ENCODE data around the gene SYNE1.
A peak's percentile ranks its signal among the peaks of the same experiment; 100 is the strongest.

SYNE1 gene

GRCh38 chr6:152236370-152237097 lies 400.6 kb downstream of the SYNE1 start:
- DNase-seq (ENCODE audit: low read depth, low spot score), result no peak

- no peak for DNase-seq (ENCODE audit: low read depth, low spot score)
Observed at GRCh38 chr6:152233547-152234320, 403.4 kb downstream of the SYNE1 start.

- peak; percentile 41 for DNase-seq (ENCODE audit: low read depth, low spot score)
Observed at GRCh38 chr6:152232501-152233151, 404.5 kb downstream of the SYNE1 start.

- DNase-seq (ENCODE audit: low read depth, low spot score), result no peak
Observed at GRCh38 chr6:152229330-152229729, 407.8 kb downstream of the SYNE1 start.

GRCh38 chr6:152226119-152226518 lies 411.0 kb downstream of the SYNE1 start:
- DNase-seq (ENCODE audit: low read depth, low spot score), result no peak

- DNase-seq (ENCODE audit: low read depth, low spot score), result no peak
Observed at GRCh38 chr6:152225241-152225934, 411.8 kb downstream of the SYNE1 start.

- no peak for DNase-seq (ENCODE audit: low read depth, low spot score)
Observed at GRCh38 chr6:152223636-152224035, 413.5 kb downstream of the SYNE1 start.

GRCh38 chr6:152221806-152222628 lies 415.1 kb downstream of the SYNE1 start:
- DNase-seq (ENCODE audit: low read depth, low spot score), result no peak

- DNase-seq (ENCODE audit: low read depth, low spot score), result no peak
Observed at GRCh38 chr6:152220786-152221185, 416.4 kb downstream of the SYNE1 start.

- DNase-seq (ENCODE audit: low read depth, low spot score), result no peak
Observed at GRCh38 chr6:152218887-152219286, 418.3 kb downstream of the SYNE1 start.

GRCh38 chr6:152212437-152212836 lies 424.7 kb downstream of the SYNE1 start:
- DNase-seq (ENCODE audit: low read depth, low spot score), result no peak

- no peak for DNase-seq (ENCODE audit: low read depth, low spot score)
Observed at GRCh38 chr6:152209211-152209610, 428.0 kb downstream of the SYNE1 start.

- DNase-seq (ENCODE audit: low read depth, low spot score), result no peak
Observed at GRCh38 chr6:152207915-152208714, 429.0 kb downstream of the SYNE1 start.

GRCh38 chr6:152206072-152206818 lies 430.9 kb downstream of the SYNE1 start:
- DNase-seq (ENCODE audit: low read depth, low spot score), result peak; percentile 27

GRCh38 chr6:152204591-152204990 lies 432.6 kb downstream of the SYNE1 start:
- no peak for DNase-seq (ENCODE audit: low read depth, low spot score)

- DNase-seq (ENCODE audit: low read depth, low spot score), result no peak
Observed at GRCh38 chr6:152201120-152201519, 436.0 kb downstream of the SYNE1 start.

GRCh38 chr6:152195896-152196295 lies 441.3 kb downstream of the SYNE1 start:
- no peak for DNase-seq (ENCODE audit: low read depth, low spot score)

- no peak for DNase-seq (ENCODE audit: low read depth, low spot score)
Observed at GRCh38 chr6:152189736-152190135, 447.4 kb downstream of the SYNE1 start.

GRCh38 chr6:152188011-152188410 lies 449.2 kb downstream of the SYNE1 start:
- DNase-seq (ENCODE audit: low read depth, low spot score), result no peak

Data from ELF-1 (cell line).